ENCODE results near the gene RPS10.

GRCh38 chr6:34463299-34463698 is 37.4 kb upstream of the RPS10 start:
- TF ChIP-seq CTCF (IDR thresholded peaks at IDR 0.05) (no peak), POLR2AphosphoS5 (IDR thresholded peaks at IDR 0.05; ENCODE audit: low read depth, low read length) (no peak), REST (IDR thresholded peaks at IDR 0.05; ENCODE audit: insufficient read depth in 1 of 2, low read depth in 2 of 2, low read length in 1 of 2) (no peak)

Measured in Panc1 (cell line).